Mesenchymal stem cell (in vitro differentiated cells and primary cell): ENCODE measurements around the gene SH3GL2.
A peak's percentile ranks its signal among the peaks of the same experiment; 100 is the strongest.
"Not testable (repeated sequence)": the region's sequence is repeated elsewhere in the genome, so short reads cannot be mapped to it uniquely, and the experiment has no call there.

Experiments
- DNase-seq: peaks from one replicate; pipeline ENCODE4 v3.0.0-alpha.2; 2013
- H2AFZ ChIP-seq: one replicate; pipeline ENCODE4 v1.6.1; 2013; ENCODE audit warnings: low read depth, mild to moderate bottlenecking, control low read depth, inconsistent platforms, low read length, moderate library complexity
- H2AK5ac ChIP-seq: 2 replicates; pipeline ENCODE4 v1.6.1; 2013; ENCODE audit warnings: low read length, moderate library complexity, mild to moderate bottlenecking, inconsistent platforms; ENCODE audit not compliant: severe bottlenecking
- H2BK120ac ChIP-seq: one replicate; pipeline ENCODE4 v1.6.1; 2013; ENCODE audit warnings: low read depth, mild to moderate bottlenecking, inconsistent platforms, low read length, moderate library complexity
- H2BK12ac ChIP-seq, 2 experiments: one replicate each; pipeline ENCODE4 v1.6.1; 2013; ENCODE audit warnings: inconsistent platforms in 2 of 2, low read length in 2 of 2, mild to moderate bottlenecking in 2 of 2, moderate library complexity in 2 of 2, control low read depth in 1 of 2
- H2BK15ac ChIP-seq: one replicate; pipeline ENCODE4 v1.6.1; 2013; ENCODE audit warnings: mild to moderate bottlenecking, low read depth, inconsistent platforms; ENCODE audit not compliant: poor library complexity, severe bottlenecking
- H2BK5ac ChIP-seq: 2 replicates; pipeline ENCODE4 v1.6.1; 2013; ENCODE audit warnings: low read depth, mild to moderate bottlenecking, low read length, control low read depth, inconsistent platforms; ENCODE audit not compliant: poor library complexity, severe bottlenecking
- H3K14ac ChIP-seq, 2 experiments: one replicate each; pipeline ENCODE4 v1.6.1; 2013; ENCODE audit warnings: inconsistent platforms in 2 of 2, low read length in 2 of 2, control low read depth in 1 of 2, mild to moderate bottlenecking in 1 of 2, moderate library complexity in 1 of 2
- H3K18ac ChIP-seq, 2 experiments: one replicate each; pipeline ENCODE4 v1.6.1; 2013; ENCODE audit warnings: inconsistent platforms in 2 of 2, low read length in 2 of 2, control low read depth in 1 of 2, low read depth in 1 of 2, mild to moderate bottlenecking in 1 of 2
- H3K23ac ChIP-seq, 2 experiments: one replicate each; pipeline ENCODE4 v1.6.1; 2013; ENCODE audit warnings: inconsistent platforms in 2 of 2, low read length in 2 of 2, mild to moderate bottlenecking in 2 of 2, moderate library complexity in 2 of 2, control low read depth in 1 of 2
- H3K27ac ChIP-seq: 2 replicates; pipeline ENCODE4 v1.5.1; 2013; ENCODE audit warnings: mild to moderate bottlenecking, moderate library complexity, low read length, control low read depth, inconsistent platforms; ENCODE audit not compliant: poor library complexity, severe bottlenecking
- H3K27me3 ChIP-seq, 2 experiments: 2 replicates each; pipeline versions ENCODE4 v1.6.1 to v1.7.0; 2013; ENCODE audit warnings: low read length in 2 of 2, mild to moderate bottlenecking in 2 of 2, moderate library complexity in 2 of 2, control low read depth in 1 of 2, inconsistent platforms in 1 of 2; ENCODE audit not compliant: control insufficient read depth in 1 of 2, insufficient read depth in 1 of 2
- H3K36me3 ChIP-seq, 2 experiments: 2 replicates each; pipeline versions ENCODE4 v1.6.1 to v1.7.0; 2013; ENCODE audit warnings: low read length in 2 of 2, control low read depth in 1 of 2, inconsistent platforms in 1 of 2, low read depth in 1 of 2, mild to moderate bottlenecking in 1 of 2; ENCODE audit not compliant: insufficient read depth in 2 of 2, control insufficient read depth in 1 of 2
- H3K4ac ChIP-seq, 2 experiments: one replicate each; pipeline ENCODE4 v1.6.1; 2013; ENCODE audit warnings: inconsistent platforms in 2 of 2, low read length in 2 of 2, mild to moderate bottlenecking in 2 of 2, moderate library complexity in 2 of 2, control low read depth in 1 of 2, low read depth in 1 of 2
- H3K4me1 ChIP-seq: 2 replicates; pipeline ENCODE4 v1.6.1; 2013; ENCODE audit warnings: low read depth, low read length, control low read depth; ENCODE audit not compliant: control insufficient read depth, insufficient read depth
- H3K4me2 ChIP-seq: 2 replicates; pipeline ENCODE4 v1.6.1; 2013; ENCODE audit warnings: low read length, mild to moderate bottlenecking, inconsistent platforms; ENCODE audit not compliant: poor library complexity, severe bottlenecking
- H3K4me3 ChIP-seq, 2 experiments: 2 replicates each; pipeline versions ENCODE4 v1.5.1 to v1.7.0; 2013; ENCODE audit warnings: low read length in 2 of 2, mild to moderate bottlenecking in 2 of 2, control low read depth in 1 of 2, low read depth in 1 of 2; ENCODE audit not compliant: insufficient read depth in 1 of 2
- H3K79me1 ChIP-seq: replicated peaks from 2 replicates; pipeline ENCODE4 v1.6.1; 2013; ENCODE audit warnings: mild to moderate bottlenecking, control low read depth, low read length, inconsistent platforms; ENCODE audit not compliant: poor library complexity, severe bottlenecking
- H3K9ac ChIP-seq: 2 replicates; pipeline ENCODE4 v1.7.0; 2013; ENCODE audit warnings: mild to moderate bottlenecking, low read length, moderate library complexity
- H3K9me3 ChIP-seq: 2 replicates; pipeline ENCODE4 v1.7.0; 2013; ENCODE audit warnings: mild to moderate bottlenecking, low read length; ENCODE audit not compliant: control insufficient read depth
- H4K8ac ChIP-seq: one replicate; pipeline ENCODE4 v1.6.1; 2013; ENCODE audit warnings: inconsistent platforms, mild to moderate bottlenecking, low read length, moderate library complexity
- H4K91ac ChIP-seq: one replicate; pipeline ENCODE4 v1.6.1; 2013; ENCODE audit warnings: mild to moderate bottlenecking, low read length, inconsistent platforms
- WGBS: methylation state at CpG from one replicate; pipeline ENCODE4 v1.1.7; 2013; ENCODE audit warnings: mixed read lengths; 5-methylcytosine and 5-hydroxymethylcytosine counted together

The SH3GL2 gene

DNA sequence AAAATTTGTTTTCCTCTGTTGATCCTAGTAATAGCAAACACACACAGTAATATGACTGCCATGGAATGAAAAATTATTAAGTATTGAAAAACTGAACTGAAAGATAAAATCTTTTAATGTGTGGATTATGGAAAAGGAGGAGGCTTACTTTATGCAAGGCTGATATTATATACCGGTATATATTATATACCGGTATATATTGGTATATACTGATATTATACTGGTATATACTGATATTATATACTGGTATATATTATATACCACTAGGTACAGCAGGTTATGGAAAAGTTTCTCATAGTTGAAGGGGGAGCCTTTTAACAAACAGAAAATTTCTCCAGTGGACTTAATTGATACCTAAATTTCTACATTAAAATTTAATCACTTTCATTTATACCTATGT, 181.4 kb downstream of the SH3GL2 start:
- H3K27ac ChIP-seq, result no peak overlapping the region
- DNase-seq, result no peak
- H2AK5ac ChIP-seq, result no peak overlapping the region
- H2BK5ac ChIP-seq, result no peak overlapping the region
- no peak overlapping the region for H3K4me2 ChIP-seq
- no peak overlapping the region for H2BK12ac ChIP-seq
- H3K9ac ChIP-seq, result no peak overlapping the region
- H4K91ac ChIP-seq, result no peak overlapping the region
- no peaks in the 10 kb centered on the region for H3K4me1 ChIP-seq
- H2BK120ac ChIP-seq, result no peak overlapping the region
- no peak overlapping the region for H2AFZ ChIP-seq
- H3K79me1 ChIP-seq, result no peaks in the 10 kb centered on the region
- H3K4me3 ChIP-seq, result no peak overlapping the region
- H3K18ac ChIP-seq, result no peak overlapping the region
- H4K8ac ChIP-seq, result no peak overlapping the region
- WGBS, result no CpG with 5 or more reads among the region's 2 CpGs
- H3K14ac ChIP-seq, result no peak overlapping the region
- no peak overlapping the region for H3K4ac ChIP-seq
- H3K23ac ChIP-seq, result no peak overlapping the region
- H3K27me3 ChIP-seq, result peaks cover 0 to 22% of the 10 kb centered on the region in 2 experiments
- H3K36me3 ChIP-seq, result no peaks in the 10 kb centered on the region
- H3K9me3 ChIP-seq, result no peaks in the 10 kb centered on the region
- no peak overlapping the region for H2BK15ac ChIP-seq

GRCh38 chr9:17761984-17762676, 183.3 kb downstream of the SH3GL2 start:
- H3K79me1 ChIP-seq, result no peaks in the 10 kb centered on the region
- H2BK15ac ChIP-seq, result no peak overlapping the region
- H2BK5ac ChIP-seq, result no peak overlapping the region
- H3K4me2 ChIP-seq, result no peak overlapping the region
- no peak overlapping the region for H2AFZ ChIP-seq
- no peak overlapping the region for H2BK120ac ChIP-seq
- no peak overlapping the region for H4K91ac ChIP-seq
- DNase-seq, result no peak
- no peaks in the 10 kb centered on the region for H3K9me3 ChIP-seq
- no peak overlapping the region for H3K23ac ChIP-seq
- H3K36me3 ChIP-seq, result no peaks in the 10 kb centered on the region
- no peak overlapping the region for H4K8ac ChIP-seq
- 69% methylated on average over 5 of the region's 6 CpGs for WGBS
- H3K27ac ChIP-seq, result no peak overlapping the region
- H3K4me3 ChIP-seq, result no peak overlapping the region
- H2BK12ac ChIP-seq, result no peak overlapping the region
- no peaks in the 10 kb centered on the region for H3K4me1 ChIP-seq
- H3K18ac ChIP-seq, result no peak overlapping the region
- no peak overlapping the region for H3K14ac ChIP-seq
- H3K9ac ChIP-seq, result no peak overlapping the region
- H3K27me3 ChIP-seq, result peaks cover 0 to 22% of the 10 kb centered on the region in 2 experiments
- no peak overlapping the region for H3K4ac ChIP-seq
- H2AK5ac ChIP-seq, result no peak overlapping the region

DNA sequence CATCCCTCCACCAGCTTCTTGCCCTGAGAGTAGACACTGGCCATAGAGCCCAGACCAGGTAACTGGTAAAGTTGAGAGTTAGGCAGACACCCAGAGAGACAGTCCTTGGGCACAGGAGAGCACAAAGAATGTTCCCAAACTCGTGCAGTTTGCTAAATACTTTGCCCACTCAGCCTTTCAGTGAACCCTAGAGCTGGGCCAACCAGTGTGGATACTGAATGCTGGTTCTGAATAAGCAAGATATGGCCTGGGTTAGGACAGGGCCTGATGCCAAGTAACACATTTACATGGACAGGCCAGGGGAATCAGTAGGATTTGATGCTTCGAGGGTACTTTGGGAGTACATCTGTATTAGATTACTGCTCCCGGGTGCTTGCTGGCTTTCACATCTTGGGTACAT, 185.4 kb downstream of the SH3GL2 start:
- Histone ChIP-seq H2BK15ac (no peak overlapping the region), H3K4me2 (no peak overlapping the region), H2AK5ac (no peak overlapping the region), H3K4me1 (no peaks in the 10 kb centered on the region), H3K4ac (no peak overlapping the region), H2BK5ac (no peak overlapping the region), H2AFZ (no peak overlapping the region), H2BK120ac (no peak overlapping the region), H3K27ac (no peak overlapping the region), H3K23ac (no peak overlapping the region), H3K36me3 (no peaks in the 10 kb centered on the region), H3K4me3 (no peak overlapping the region), H3K9me3 (no peaks in the 10 kb centered on the region), H4K91ac (no peak overlapping the region), H3K79me1 (no peaks in the 10 kb centered on the region), H3K18ac (no peak overlapping the region), H4K8ac (no peak overlapping the region), H3K9ac (no peak overlapping the region), H2BK12ac (no peak overlapping the region), H3K14ac (no peak overlapping the region), H3K27me3 (peaks cover 0 to 22% of the 10 kb centered on the region in 2 experiments)
- 38% methylated on average over 1 of the region's 3 CpGs for WGBS
- no peak for DNase-seq

DNA sequence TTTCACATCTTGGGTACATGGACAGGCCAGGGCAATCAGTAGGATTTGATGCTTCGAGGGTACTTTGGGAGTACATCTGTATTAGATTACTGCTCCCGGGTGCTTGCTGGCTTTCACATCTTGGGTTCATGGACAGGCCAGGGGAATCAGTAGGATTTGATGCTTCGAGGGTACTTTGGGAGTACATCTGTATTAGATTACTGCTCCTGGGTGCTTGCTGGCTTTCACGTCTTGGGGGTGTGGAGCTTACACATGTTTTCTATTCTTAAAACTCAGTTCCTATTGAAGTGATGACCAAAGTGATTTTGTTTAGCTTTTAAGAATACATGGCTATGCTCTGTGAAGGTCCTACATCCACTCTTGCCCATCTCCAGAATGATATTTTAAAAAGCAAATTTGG, 186.3 kb downstream of the SH3GL2 start:
- H2AK5ac ChIP-seq, DNase-seq: not testable (repeated sequence)
- 83% methylated on average over 4 of the region's 4 CpGs for WGBS

More for the DNA sequence above, 186.3 kb downstream of the SH3GL2 start:
- H3K79me1 ChIP-seq, H3K4me2 ChIP-seq, H3K27ac ChIP-seq, H2BK15ac ChIP-seq, H4K91ac ChIP-seq, H3K9me3 ChIP-seq, H3K23ac ChIP-seq, H2BK12ac ChIP-seq, H3K14ac ChIP-seq, H3K18ac ChIP-seq, H2BK5ac ChIP-seq, H2BK120ac ChIP-seq, H2AFZ ChIP-seq, H4K8ac ChIP-seq, H3K9ac ChIP-seq, H3K36me3 ChIP-seq, H3K4ac ChIP-seq, H3K4me1 ChIP-seq: not testable (repeated sequence)
- Histone ChIP-seq H3K27me3 (peaks cover 0 to 27% of the 10 kb centered on the region in 2 experiments), H3K4me3 (peak overlapping the region in 1 of 2 experiments; percentile 6)
